Spleen (tissue), 7 donors: ENCODE measurements around the gene PATL1.

Source experiments
- CTCF ChIP-seq, 11 experiments: fragments of 200-600 bp in 7 of 11; fragments of 450-650 bp in 4 of 11; sonication (generic) in 4 of 11; IDR thresholded peaks in 8 of 11; conservative IDR thresholded peaks in 3 of 11; 1 replicate in 7 of 11; 2 replicates in 4 of 11; pipeline versions ENCODE4 v1.4.0 to v1.8.0; 2016 to 2021; ENCODE audit warnings: antibody characterized with exemption in 11 of 11, inconsistent platforms in 4 of 11, mild to moderate bottlenecking in 1 of 11
- POLR2A ChIP-seq, 3 donors: fragments of 450-650 bp; IDR thresholded peaks; one replicate each; pipeline ENCODE4 v1.5.1; 2017; ENCODE audit warnings: antibody characterized with exemption in 3 of 3, mild to moderate bottlenecking in 1 of 3
- POLR2AphosphoS5 ChIP-seq, 3 donors: sonication (generic); formaldehyde crosslinking; IDR thresholded peaks; one replicate each; pipeline ENCODE4 v1.5.1; 2017; ENCODE audit warnings: antibody characterized with exemption in 3 of 3
- donor health status: DM: no; HTN: no; CAD: no; lungs with moderate emphysema.
- donor health status: DM: no; HTN: no; CAD: no.
- donor health status: DM: no; HTN: no; CAD: no.

DNA sequence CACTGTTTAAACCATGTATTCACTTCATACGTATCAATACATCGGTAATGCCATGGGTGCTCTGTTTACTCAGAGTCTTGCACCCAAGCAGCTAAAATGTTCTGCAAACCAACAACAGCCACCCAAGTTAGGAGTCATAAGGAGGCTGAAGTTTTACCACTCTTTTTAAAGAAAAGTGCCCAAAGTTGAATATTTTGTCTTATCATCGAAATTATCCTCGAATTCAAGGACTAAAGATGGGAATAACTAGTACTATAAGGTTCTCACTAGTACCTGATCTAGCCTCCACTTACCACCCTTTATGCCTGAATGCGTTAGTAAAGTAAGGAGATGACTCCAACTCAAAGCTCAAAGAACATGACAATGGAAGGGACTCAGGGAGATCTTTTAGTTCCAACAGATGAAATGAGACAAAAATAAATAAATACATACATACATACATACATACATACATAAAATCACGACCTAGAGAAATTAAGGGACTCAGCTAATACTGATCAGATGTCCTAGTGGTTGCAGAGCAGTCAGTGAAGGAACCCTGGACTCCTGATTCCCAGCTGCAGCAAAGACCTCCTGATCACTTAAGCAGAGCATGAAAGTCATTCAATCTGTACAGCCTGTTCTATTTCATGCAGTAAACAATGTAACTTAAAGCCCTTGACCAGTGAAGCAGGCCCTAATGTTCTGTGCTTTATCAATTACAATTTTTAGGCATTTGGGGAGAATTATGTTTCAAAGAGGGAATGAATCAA, 61.0 kb downstream of the PATL1 start:
- TF ChIP-seq CTCF (IDR thresholded peaks at IDR 0.05 in 8 of 11, conservative IDR thresholded peaks at IDR 0.05 in 3 of 11) (no peak), POLR2AphosphoS5 (IDR thresholded peaks at IDR 0.05) (no peak), POLR2A (IDR thresholded peaks at IDR 0.05) (no peak)
